GM12801 (cell line): ENCODE measurements around the gene NISCH.

Experiments used
- TF ChIP-seq, protein P1 (sequence below): IDR thresholded peaks from one replicate; pipeline ENCODE4 v1.5.1; 2011; ENCODE audit warnings: control low read depth; ENCODE audit not compliant: insufficient read length; ENCODE audit errors: extremely low read depth

NISCH gene

DNA sequence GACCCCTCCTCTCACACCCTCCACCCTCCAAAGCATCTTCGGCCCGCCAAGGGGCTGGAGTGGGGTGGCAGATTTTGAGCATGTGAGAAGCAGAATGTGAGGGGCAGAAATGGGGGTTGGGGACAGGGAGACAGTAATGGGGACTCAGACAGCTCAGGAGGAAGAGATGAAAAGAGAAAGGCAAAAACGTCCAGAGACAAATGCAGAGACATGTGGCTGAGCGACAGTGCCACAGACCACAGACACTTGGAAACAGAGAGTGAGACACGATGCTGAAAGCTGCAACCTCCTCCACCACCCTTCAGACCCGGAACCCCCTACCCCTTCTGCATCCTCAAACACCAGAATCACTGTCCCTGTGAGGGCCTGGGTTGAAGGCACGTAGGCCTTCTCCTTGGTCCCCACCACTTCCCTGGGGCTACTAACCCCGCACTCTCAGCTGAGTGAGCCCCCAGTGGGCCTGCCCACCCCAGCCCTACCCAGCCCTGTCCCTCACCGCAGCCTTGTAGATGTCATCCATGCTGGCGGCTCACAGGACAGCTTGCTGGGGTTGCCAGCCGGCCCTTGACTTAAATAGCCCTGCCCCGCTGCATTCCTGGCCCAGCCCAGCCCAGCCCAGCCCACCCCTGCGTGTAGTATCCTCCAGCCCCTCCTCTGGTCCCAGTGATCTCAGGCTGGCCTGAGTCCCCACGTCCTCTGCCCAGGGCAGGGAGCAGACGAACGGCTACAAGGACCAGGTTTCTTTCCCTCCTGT is 1.7 kb upstream of the NISCH start, which contains the start of gene TNNC1:
Gene TNNC1 (minus strand): TSS at position 546 of the 754 bp plus-strand sequence. CDS start 26 bp downstream, at position 520.
- TF ChIP-seq, protein P1, sequence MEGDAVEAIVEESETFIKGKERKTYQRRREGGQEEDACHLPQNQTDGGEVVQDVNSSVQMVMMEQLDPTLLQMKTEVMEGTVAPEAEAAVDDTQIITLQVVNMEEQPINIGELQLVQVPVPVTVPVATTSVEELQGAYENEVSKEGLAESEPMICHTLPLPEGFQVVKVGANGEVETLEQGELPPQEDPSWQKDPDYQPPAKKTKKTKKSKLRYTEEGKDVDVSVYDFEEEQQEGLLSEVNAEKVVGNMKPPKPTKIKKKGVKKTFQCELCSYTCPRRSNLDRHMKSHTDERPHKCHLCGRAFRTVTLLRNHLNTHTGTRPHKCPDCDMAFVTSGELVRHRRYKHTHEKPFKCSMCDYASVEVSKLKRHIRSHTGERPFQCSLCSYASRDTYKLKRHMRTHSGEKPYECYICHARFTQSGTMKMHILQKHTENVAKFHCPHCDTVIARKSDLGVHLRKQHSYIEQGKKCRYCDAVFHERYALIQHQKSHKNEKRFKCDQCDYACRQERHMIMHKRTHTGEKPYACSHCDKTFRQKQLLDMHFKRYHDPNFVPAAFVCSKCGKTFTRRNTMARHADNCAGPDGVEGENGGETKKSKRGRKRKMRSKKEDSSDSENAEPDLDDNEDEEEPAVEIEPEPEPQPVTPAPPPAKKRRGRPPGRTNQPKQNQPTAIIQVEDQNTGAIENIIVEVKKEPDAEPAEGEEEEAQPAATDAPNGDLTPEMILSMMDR: no peak

DNA sequence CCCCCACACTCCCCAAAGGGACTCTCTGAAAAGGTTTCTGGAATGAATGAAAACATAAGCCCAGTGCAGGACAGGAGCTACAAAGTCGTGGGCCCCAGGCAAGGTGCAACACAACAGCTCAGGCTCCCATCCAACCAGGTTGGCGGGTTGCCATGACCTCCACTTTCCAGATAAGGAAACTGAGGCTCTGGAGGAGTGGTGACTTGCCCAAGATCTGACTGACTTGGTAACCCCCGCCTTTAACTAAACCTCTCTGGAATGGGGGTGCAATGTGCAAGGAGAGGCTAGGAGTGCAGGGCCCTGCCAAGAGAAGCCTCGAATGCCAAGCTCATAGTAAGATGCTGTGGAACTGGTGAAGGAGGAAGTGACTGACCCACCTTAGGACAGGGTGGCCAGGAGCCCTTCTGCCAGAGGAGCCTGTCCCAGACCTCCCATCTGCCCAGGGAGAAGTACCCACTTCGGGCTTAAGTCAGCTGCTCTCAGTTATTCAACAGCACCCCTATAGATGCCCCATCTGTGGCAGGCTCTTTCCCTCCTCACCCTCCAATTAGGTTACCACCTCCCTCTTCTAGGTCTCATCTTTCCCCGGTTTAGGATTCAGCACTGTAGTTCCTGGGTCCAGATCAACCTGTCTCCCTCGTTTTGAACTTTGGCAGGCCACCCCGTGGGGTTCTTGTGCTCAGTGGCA is 1.0 kb upstream of the NISCH start:
- TF ChIP-seq, protein P1: no peak

DNA sequence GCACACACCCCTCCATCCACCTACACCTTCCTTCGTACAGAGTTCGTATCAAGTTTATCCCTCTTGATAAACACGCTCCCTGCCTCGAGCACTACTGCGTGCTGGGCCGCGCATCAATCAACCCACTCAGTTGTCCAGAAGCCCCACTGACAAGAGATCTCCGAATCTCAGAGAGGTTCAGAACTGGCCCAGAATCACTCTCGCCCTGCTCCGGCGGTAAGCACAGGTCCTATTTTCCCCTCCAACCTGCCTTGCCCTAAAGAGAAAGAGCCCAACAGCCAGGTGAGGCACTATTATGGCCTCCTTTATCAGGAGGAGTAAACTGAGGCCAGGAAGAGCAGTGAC is 494 bp upstream of the NISCH start:
- TF ChIP-seq, protein P1: no peak

DNA sequence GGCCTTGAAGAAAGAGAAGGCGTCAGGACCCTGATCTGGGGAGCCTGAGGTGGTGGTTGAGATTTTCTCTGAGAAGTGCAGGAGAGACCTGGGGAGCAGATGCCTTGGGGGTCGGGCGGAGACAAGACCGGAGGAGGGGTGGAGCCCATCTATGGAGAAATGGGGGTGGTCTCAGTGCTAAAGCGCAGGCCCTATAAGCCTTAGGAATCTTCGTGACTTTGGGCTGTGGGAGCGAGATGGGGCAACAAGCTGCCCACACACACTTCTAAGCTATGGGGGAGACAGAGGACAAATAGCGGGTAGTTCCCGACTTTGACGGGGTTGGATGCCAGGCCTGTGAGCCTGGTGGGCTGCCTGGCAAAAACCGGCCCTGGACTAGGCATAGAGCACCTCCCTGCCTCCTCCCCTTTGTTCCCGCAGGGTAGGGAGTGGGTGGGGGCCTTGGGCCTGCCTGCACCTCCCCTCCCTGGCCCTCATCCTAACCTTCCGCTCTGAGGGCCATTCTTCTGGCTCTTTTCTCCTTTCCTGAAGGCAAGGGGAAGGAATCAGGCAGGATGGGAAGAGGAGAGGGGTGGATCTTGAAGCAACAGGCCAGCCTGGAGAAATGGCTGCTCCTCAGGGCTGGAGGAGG is 880 bp downstream of the NISCH start:
- TF ChIP-seq, protein P1: no peak

DNA sequence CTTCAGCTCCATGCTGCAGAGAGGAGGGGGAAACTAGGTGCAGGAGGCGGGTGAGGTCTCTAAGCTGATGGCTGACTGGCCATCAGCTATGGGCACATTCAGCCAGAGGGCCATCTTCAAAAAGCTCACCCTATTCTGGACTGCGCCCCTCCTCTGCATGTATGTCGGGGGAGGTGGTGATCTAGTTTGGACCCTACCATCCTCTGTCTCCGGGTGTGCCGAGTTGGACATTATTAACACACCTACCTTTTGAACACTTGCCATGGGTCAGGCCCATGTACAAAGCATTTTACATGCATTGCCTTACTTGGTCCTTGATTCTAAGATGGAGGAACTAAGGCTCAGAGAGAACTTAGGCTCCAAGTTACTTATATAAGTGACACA is 1.4 kb downstream of the NISCH start:
- TF ChIP-seq, protein P1: no peak

DNA sequence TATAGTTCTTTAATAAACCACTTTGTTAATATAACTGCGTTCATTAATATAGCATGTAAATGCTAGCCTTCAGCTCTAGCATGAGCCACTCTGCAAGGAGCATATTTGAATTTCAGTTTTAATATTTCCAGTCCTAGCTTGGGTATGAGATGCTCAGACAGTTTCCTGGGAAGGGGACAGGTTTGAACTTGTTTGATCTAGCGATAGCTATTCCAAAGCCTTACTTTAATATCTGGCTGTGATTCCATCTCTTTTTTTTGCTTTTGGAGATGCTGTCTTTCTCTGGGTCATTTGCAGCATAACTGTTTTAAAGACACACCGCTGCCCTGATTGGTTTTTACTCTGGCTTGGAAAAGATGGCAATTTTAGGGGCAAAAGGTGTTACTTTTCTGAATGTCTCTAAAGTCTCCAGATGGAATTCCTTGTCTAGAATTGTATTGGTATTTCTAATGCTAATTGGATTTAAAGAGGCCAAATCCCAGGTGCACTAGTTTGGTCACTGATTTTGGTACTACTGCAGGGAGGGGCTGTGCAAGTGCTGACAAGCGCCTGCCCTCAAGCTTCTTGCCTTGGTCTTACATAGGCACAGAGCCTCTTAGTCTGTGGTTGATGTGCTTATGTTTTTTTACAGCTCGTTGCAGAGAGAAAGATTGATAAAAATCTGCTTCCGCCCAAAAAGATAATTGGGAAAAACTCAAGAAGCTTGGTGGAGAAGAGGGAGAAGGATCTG is 2.8 kb downstream of the NISCH start:
- TF ChIP-seq, protein P1: no peak

DNA sequence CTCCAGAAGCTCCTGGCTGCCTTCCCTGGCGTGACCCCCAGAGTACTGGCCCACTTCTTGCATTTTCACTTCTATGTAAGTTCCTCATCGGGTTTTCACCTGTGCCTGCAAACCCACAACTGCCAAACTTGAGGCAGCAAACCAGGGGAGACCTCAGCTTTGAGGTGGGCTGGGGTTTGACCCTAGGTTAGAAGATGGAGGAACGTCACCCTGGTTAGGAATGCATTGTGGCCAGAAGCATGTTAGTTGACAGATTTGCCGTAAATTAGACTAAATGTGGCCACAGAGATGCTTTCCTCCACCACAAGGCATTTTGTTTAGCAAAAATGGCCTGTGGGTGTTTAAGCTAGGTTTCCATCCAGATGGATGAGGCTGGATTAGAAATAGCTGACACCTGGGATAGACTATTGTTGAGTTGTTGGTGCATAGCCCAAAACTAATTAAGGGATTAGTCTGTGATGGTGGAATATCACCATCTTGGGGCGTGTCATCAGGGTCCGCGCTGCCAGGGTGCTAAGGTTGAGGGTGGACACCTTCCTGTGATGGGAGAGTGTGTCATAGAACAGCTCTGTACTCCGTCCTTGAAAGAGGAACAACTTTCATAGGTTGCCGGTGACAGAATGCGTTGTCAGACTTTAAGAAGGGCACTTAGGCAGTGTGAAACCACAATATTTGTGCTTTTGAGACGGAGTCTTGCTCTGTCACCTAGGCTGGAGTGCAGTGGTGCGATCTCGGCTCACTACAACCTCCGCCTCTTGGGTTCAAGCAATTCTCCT is 3.6 kb downstream of the NISCH start:
- TF ChIP-seq, protein P1: no peak
